OCI-LY3 (cell line): ENCODE measurements around the gene CTNNA1.

Experiments used
- H2AFZ ChIP-seq: fragments of 200-600, 300-600 bp; shearing (Covaris generic); 2 replicates; pipeline ENCODE4 v1.6.0; 2014; ENCODE audit warnings: antibody characterized with exemption, low read depth, low read length
- H3K27ac ChIP-seq: fragments of 200-600, 300-600 bp; sonication (generic); 2 replicates; pipeline ENCODE4 v1.5.1; 2014; ENCODE audit warnings: mild to moderate bottlenecking, low read length, moderate library complexity, mixed read lengths
- H3K27me3 ChIP-seq: fragments of 200-600, 300-600 bp; sonication (generic); 2 replicates; pipeline ENCODE4 v1.6.1; 2014; ENCODE audit warnings: low read depth, low read length, mixed read lengths
- H3K36me3 ChIP-seq: fragments of 200-600, 300-600 bp; sonication (generic); replicated peaks from 2 replicates; pipeline ENCODE3; 2014; ENCODE audit warnings: low read depth, low read length, mixed read lengths
- H3K4me1 ChIP-seq: fragments of 300-600, 200-600 bp; sonication (generic); 2 replicates; pipeline ENCODE4 v1.6.1; 2014; ENCODE audit warnings: low read length, mixed read lengths
- H3K4me2 ChIP-seq: fragments of 200-600, 300-600 bp; sonication (generic); 2 replicates; pipeline ENCODE4 v1.6.1; 2014; ENCODE audit warnings: low read length, mixed read lengths
- H3K4me3 ChIP-seq: fragments of 300-600, 200-600 bp; sonication (generic); 2 replicates; pipeline ENCODE4 v1.5.1; 2014; ENCODE audit warnings: antibody characterized with exemption, mild to moderate bottlenecking, low read length, moderate library complexity
- H3K79me2 ChIP-seq: fragments of 300-600, 200-600 bp; shearing (Covaris generic); 2 replicates; pipeline ENCODE4 v1.6.1; 2014; ENCODE audit warnings: mild to moderate bottlenecking, low read length, mixed read lengths
- H3K9ac ChIP-seq: fragments of 300-600, 200-600 bp; shearing (Covaris generic); 2 replicates; pipeline ENCODE4 v1.6.0; 2014; ENCODE audit warnings: mild to moderate bottlenecking, low read length, moderate library complexity
- H3K9me3 ChIP-seq: fragments of 200-600, 300-600 bp; shearing (Covaris generic); 2 replicates; pipeline ENCODE4 v1.6.1; 2014; ENCODE audit warnings: low read length, mixed read lengths; ENCODE audit not compliant: insufficient read depth
- H4K20me1 ChIP-seq: fragments of 200-600, 300-600 bp; sonication (generic); 2 replicates; pipeline ENCODE4 v1.6.1; 2016; ENCODE audit warnings: low read length, mixed read lengths; ENCODE audit not compliant: insufficient read depth
- CTCF ChIP-seq: fragments of 200-600, 300-600 bp; sonication (generic); IDR thresholded peaks from 2 replicates; pipeline ENCODE4 v1.5.1; 2014; ENCODE audit warnings: antibody characterized with exemption, low read length, low read depth
- EZH2phosphoT487 ChIP-seq: fragments of 200-600 bp; shearing (Covaris generic); IDR thresholded peaks from 2 replicates; pipeline ENCODE4 v1.6.1; 2018; ENCODE audit warnings: antibody characterized with exemption, mixed run types, low read depth

CTNNA1 gene

GRCh38 chr5:138841531-138841930, 88.3 kb downstream of the CTNNA1 start:
- no peaks in the 10 kb centered on the region for H3K4me1 ChIP-seq
- H2AFZ ChIP-seq, result no peak overlapping the region
- no peaks in the 10 kb centered on the region for H3K36me3 ChIP-seq
- no peaks in the 10 kb centered on the region for H3K27me3 ChIP-seq
- no peak overlapping the region for H3K9ac ChIP-seq
- no peak overlapping the region for H3K4me3 ChIP-seq
- H4K20me1 ChIP-seq, result no peaks in the 10 kb centered on the region
- TF ChIP-seq CTCF (no peak), EZH2phosphoT487 (no peak)
- no peak overlapping the region for H3K27ac ChIP-seq
- H3K79me2 ChIP-seq, result no peaks in the 10 kb centered on the region
- no peaks in the 10 kb centered on the region for H3K9me3 ChIP-seq
- H3K4me2 ChIP-seq, result no peak overlapping the region

- Histone ChIP-seq H2AFZ (no peak overlapping the region), H3K27me3 (no peaks in the 10 kb centered on the region), H4K20me1 (no peaks in the 10 kb centered on the region), H3K9me3 (no peaks in the 10 kb centered on the region), H3K79me2 (no peaks in the 10 kb centered on the region), H3K4me2 (no peak overlapping the region), H3K36me3 (no peaks in the 10 kb centered on the region), H3K4me1 (no peaks in the 10 kb centered on the region), H3K27ac (no peak overlapping the region), H3K4me3 (no peak overlapping the region), H3K9ac (no peak overlapping the region)
- TF ChIP-seq CTCF, result no peak
- TF ChIP-seq EZH2phosphoT487, result no peak
Measured at GRCh38 chr5:138843316-138844124, 90.3 kb downstream of the CTNNA1 start.

GRCh38 chr5:138844125-138844461, 90.9 kb downstream of the CTNNA1 start:
- no peak overlapping the region for H3K4me3 ChIP-seq
- no peaks in the 10 kb centered on the region for H3K36me3 ChIP-seq
- TF ChIP-seq EZH2phosphoT487 (no peak), CTCF (no peak)
- no peaks in the 10 kb centered on the region for H3K9me3 ChIP-seq
- no peak overlapping the region for H3K9ac ChIP-seq
- no peak overlapping the region for H3K27ac ChIP-seq
- H4K20me1 ChIP-seq, result no peaks in the 10 kb centered on the region
- no peaks in the 10 kb centered on the region for H3K79me2 ChIP-seq
- H3K4me1 ChIP-seq, result no peaks in the 10 kb centered on the region
- no peak overlapping the region for H2AFZ ChIP-seq
- no peaks in the 10 kb centered on the region for H3K27me3 ChIP-seq
- no peak overlapping the region for H3K4me2 ChIP-seq

- H3K27me3 ChIP-seq, result no peaks in the 10 kb centered on the region
- no peak overlapping the region for H3K27ac ChIP-seq
- H3K79me2 ChIP-seq, result no peaks in the 10 kb centered on the region
- no peaks in the 10 kb centered on the region for H3K36me3 ChIP-seq
- H3K9ac ChIP-seq, result no peak overlapping the region
- no peaks in the 10 kb centered on the region for H3K9me3 ChIP-seq
- H2AFZ ChIP-seq, result no peak overlapping the region
- TF ChIP-seq EZH2phosphoT487, result no peak
- TF ChIP-seq CTCF, result no peak
- H4K20me1 ChIP-seq, result no peaks in the 10 kb centered on the region
- H3K4me3 ChIP-seq, result no peak overlapping the region
- no peak overlapping the region for H3K4me2 ChIP-seq
- H3K4me1 ChIP-seq, result no peaks in the 10 kb centered on the region
Measured at GRCh38 chr5:138844812-138845513, 91.7 kb downstream of the CTNNA1 start.
